ENCODE data around the gene RHOF. TPM values are rescaled to one million over a fixed set of nuclear protein-coding genes. Genes with fewer than 3 reads are reported as not detected.
A peak's percentile ranks its signal among the peaks of the same experiment; 100 is the strongest.

RHOF gene
- total RNA-seq, 1 donor from 2014 or later: 25.5 TPM

- no peaks in the 10 kb centered on the region for H3K27me3 Mint-ChIP-seq (ENCODE audit: low read depth)
- peaks cover 9% of the 10 kb centered on the region for H3K36me3 Mint-ChIP-seq (ENCODE audit: low read depth)
- peaks cover 26% of the 10 kb centered on the region for H3K4me1 Mint-ChIP-seq
- TF ChIP-seq CTCF (conservative IDR thresholded peaks at IDR 0.05): peak; percentile 49
- peak overlapping the region; percentile 88 for H3K4me3 Mint-ChIP-seq
- no peaks in the 10 kb centered on the region for H3K9me3 Mint-ChIP-seq
- peak; percentile 68 for DNase-seq (ENCODE audit: low read depth, low spot score)
- peak overlapping the region; percentile 59 for H3K27ac Mint-ChIP-seq (ENCODE audit: unreplicated experiment)
Observed at GRCh38 chr12:121812320-121812871, 18.9 kb upstream of the RHOF start.

- Mint-ChIP-seq H3K4me1 (peaks cover 34% of the 10 kb centered on the region), H3K27me3 (ENCODE audit: low read depth) (no peaks in the 10 kb centered on the region), H3K4me3 (peak overlapping the region; percentile 88), H3K9me3 (no peaks in the 10 kb centered on the region), H3K36me3 (ENCODE audit: low read depth) (peaks cover 8% of the 10 kb centered on the region), H3K27ac (ENCODE audit: unreplicated experiment) (no peak overlapping the region)
- peak; percentile 76 for DNase-seq (ENCODE audit: low read depth, low spot score)
- TF ChIP-seq CTCF (conservative IDR thresholded peaks at IDR 0.05): peak; percentile 99
Observed at GRCh38 chr12:121811434-121812319, 18.2 kb upstream of the RHOF start.

- H3K4me3 Mint-ChIP-seq: peak overlapping the region; percentile 85
- H3K4me1 Mint-ChIP-seq: peaks cover 41% of the 10 kb centered on the region
- no peak for TF ChIP-seq CTCF (conservative IDR thresholded peaks at IDR 0.05)
- peaks cover 6% of the 10 kb centered on the region for H3K36me3 Mint-ChIP-seq (ENCODE audit: low read depth)
- no peaks in the 10 kb centered on the region for H3K9me3 Mint-ChIP-seq
- no peaks in the 10 kb centered on the region for H3K27me3 Mint-ChIP-seq (ENCODE audit: low read depth)
- no peak for DNase-seq (ENCODE audit: low read depth, low spot score)
- H3K27ac Mint-ChIP-seq (ENCODE audit: unreplicated experiment): no peak overlapping the region
Observed at GRCh38 chr12:121810833-121811433, 17.4 kb upstream of the RHOF start.

GRCh38 chr12:121810234-121810817 lies 16.8 kb upstream of the RHOF start:
- H3K4me3 Mint-ChIP-seq: peak overlapping the region; percentile 85
- H3K9me3 Mint-ChIP-seq: no peaks in the 10 kb centered on the region
- no peak overlapping the region for H3K27ac Mint-ChIP-seq (ENCODE audit: unreplicated experiment)
- TF ChIP-seq CTCF (conservative IDR thresholded peaks at IDR 0.05): no peak
- no peaks in the 10 kb centered on the region for H3K27me3 Mint-ChIP-seq (ENCODE audit: low read depth)
- H3K4me1 Mint-ChIP-seq: peaks cover 47% of the 10 kb centered on the region
- no peak for DNase-seq (ENCODE audit: low read depth, low spot score)
- peaks cover 6% of the 10 kb centered on the region for H3K36me3 Mint-ChIP-seq (ENCODE audit: low read depth)

- no peak overlapping the region for H3K27ac Mint-ChIP-seq (ENCODE audit: unreplicated experiment)
- peak overlapping the region; percentile 50 for H3K4me3 Mint-ChIP-seq
- H3K27me3 Mint-ChIP-seq (ENCODE audit: low read depth): no peaks in the 10 kb centered on the region
Observed at GRCh38 chr12:121809712-121810116, 16.2 kb upstream of the RHOF start.

More at GRCh38 chr12:121809712-121810116, 16.2 kb upstream of the RHOF start:
- no peaks in the 10 kb centered on the region for H3K9me3 Mint-ChIP-seq
- peaks cover 6% of the 10 kb centered on the region for H3K36me3 Mint-ChIP-seq (ENCODE audit: low read depth)
- no peak for TF ChIP-seq CTCF (conservative IDR thresholded peaks at IDR 0.05)
- peaks cover 50% of the 10 kb centered on the region for H3K4me1 Mint-ChIP-seq
- no peak for DNase-seq (ENCODE audit: low read depth, low spot score)
